CD4-positive, alpha-beta T cell treated with Interleukin-1 beta for 1 hour (primary cell): Measurements from ENCODE around the gene MRPL28.
"Not testable (repeated sequence)": the region's sequence is repeated elsewhere in the genome, so short reads cannot be mapped to it uniquely, and the experiment has no call there.

Source experiments
- DNase-seq, 2 donors: peaks; one replicate each; pipeline ENCODE4 v3.0.0-alpha.2; 2020 to 2022

The MRPL28 gene

DNA sequence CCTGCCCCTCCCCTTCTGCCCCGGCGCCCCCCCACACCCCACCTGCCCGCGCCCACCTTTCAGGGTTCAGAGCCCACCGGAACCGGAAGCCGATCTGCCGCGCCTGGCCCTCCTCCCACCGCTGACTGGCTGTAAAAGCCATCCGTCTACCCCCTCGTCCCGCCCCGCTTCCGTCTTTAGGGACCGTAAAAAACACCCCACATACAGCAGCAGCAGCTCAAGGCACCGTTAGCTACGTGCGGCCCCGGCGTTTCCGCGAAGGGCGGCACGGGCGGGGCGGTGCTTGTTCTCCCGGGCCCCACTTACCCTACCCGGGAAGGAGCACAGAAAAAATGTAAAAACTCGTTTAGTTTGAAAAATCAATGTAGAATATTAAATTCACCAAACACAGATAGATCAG, at the start of gene MRPL28:
Gene MRPL28 (minus strand): TSS at position 96 of the 400 bp plus-strand sequence. CDS start 320 bp downstream, outside the sequence.
- peak; percentile 93 to 94 for DNase-seq

- DNase-seq = not testable (repeated sequence)
Observed at GRCh38 chr16:415170-415498, 44.8 kb upstream of the MRPL28 start.

DNA sequence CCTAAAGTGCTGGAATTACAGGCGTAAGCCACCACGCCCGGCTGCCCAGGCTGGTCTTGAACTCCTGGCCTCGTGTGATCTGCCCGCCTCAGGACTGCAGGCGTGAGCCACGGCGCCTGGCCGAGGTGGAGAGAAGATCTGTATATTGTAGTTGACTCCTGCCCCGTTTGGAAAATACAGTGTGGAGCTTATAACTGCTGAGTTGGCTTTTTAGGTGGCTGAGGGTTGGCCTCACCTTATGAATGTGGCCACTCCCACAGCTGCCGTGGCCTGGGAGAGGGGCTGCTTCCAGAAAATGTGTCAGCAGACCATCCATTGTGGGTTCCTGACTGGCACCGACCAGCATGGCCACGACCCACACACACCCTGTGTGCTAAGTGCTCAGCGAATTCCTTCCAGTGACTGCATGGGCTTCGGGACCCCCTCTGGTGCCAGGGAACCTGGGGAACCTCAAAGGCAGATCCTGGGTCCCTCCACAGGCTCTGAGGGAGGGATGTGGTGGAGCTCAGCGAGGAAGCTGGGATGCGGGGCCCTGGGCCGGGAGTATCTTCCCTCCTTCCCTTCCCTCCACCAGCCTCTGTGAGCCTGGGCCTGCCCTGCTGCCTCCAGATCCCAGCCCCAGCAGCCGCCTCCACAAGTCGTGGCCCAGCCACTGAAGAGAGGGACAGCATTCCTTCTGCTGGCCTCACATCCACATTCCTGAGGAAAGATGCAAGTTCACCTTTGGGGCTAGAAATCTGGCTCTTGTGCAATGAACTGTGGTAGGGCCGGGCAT, 44.2 kb upstream of the MRPL28 start:
- no peak for DNase-seq

DNA sequence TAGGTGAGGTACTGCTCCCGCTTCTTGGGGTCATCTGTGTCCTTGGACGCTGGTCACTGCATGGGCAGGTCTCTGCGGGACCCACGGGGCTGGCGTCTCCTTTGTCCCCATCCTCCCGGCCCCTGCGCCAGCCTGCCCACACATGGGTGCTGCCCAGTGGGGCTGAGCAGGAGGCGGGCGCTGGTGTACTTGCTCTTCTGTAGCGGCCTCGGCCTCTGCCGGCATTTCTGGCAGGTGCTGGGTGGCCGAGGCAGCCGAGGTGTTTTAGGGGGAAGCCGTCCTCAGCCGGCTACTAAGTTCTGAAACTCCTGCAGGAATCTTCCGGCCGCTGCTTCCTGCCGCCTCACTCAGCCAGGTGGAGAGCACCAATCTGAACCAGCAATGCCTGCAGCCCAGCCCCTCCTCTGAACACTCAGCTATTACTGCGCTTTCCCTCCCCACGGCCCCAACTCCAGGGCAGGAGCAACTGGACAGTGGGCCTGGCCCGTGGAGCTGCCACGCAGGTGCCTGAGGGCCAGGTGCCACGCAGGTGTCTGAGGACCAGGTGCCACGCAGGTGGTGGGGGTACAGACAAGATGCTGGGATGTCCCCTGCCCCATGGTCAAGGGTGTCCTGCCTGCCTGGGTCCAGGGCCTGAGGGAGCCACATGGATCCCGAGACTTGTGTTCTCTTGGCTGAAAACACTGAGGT, 41.4 kb upstream of the MRPL28 start:
- no peak for DNase-seq

GRCh38 chr16:410516-411178, 40.3 kb upstream of the MRPL28 start:
- no peak for DNase-seq

- DNase-seq = no peak
Observed at GRCh38 chr16:407253-407652, 36.9 kb upstream of the MRPL28 start.

DNA sequence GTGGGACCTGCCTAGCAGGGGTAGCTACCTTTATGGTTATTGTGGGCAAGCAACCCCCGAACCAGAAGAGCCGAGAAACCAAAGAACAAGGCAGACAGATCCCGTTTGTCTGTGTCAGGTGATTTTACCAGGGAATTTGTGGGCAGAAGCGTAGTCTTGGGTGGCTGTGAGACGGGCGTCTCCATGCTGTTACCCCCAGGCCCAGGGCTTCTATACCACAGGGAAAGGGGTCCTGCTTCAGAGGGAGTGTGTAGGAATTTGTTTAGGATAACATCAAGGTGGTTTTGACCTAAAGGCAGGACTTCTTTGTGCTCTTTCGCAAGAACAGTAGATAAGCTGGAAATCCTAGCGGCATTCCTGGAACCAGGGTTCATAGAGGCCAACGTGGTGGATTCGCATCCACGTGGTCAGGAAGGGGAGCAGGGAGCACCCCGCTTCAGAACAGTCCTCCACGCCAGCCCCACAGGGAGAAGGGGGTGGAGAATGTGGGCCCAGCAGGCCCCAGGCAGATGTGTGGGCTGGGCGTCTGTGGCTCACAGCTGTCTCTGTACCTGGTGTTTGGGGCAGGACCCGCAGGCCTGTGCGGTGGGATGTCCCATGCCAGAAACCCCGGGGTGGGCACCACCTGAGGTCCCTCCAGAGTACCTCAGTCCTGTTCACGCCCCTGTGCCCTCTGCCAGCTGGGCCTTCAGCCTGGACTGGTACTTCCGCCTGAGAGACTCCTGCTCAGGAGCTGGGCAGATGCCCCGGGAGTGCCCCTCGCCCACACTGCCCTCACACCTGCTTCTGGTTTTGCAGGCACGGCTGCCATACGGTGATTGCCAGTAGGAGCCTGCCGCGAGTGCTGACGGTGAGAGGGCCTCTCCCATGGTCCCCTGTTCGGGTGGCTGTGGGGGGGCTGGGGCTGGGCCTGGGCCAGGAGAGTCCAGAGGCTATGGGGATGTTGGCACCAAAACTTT, 35.5 kb upstream of the MRPL28 start:
- no peak for DNase-seq

DNA sequence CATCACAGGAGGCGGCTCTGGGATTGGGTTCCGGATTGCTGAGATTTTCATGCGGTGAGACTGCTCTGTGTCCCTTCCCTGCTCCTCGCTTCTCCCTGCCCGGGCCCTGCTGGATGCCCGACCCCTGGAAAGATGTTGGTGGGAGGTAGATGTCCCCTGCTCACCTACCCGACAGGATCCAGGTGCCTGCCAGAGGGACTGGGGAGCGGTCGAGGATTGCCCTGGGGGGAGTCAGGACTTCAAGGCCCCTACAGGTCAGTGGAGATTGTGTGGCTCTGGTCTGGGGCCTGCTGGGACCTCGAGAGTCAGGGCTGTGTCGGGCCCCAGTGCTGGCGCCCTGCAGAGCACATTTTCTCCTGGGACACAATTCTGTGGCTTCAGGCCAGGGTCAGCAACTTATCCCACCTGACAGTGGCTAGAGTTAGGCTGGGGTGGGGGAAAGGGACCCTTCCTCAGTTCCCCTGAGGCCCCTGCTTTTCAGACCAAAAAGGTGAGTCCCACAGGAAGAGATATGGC, 34.7 kb upstream of the MRPL28 start:
- DNase-seq = no peak

DNA sequence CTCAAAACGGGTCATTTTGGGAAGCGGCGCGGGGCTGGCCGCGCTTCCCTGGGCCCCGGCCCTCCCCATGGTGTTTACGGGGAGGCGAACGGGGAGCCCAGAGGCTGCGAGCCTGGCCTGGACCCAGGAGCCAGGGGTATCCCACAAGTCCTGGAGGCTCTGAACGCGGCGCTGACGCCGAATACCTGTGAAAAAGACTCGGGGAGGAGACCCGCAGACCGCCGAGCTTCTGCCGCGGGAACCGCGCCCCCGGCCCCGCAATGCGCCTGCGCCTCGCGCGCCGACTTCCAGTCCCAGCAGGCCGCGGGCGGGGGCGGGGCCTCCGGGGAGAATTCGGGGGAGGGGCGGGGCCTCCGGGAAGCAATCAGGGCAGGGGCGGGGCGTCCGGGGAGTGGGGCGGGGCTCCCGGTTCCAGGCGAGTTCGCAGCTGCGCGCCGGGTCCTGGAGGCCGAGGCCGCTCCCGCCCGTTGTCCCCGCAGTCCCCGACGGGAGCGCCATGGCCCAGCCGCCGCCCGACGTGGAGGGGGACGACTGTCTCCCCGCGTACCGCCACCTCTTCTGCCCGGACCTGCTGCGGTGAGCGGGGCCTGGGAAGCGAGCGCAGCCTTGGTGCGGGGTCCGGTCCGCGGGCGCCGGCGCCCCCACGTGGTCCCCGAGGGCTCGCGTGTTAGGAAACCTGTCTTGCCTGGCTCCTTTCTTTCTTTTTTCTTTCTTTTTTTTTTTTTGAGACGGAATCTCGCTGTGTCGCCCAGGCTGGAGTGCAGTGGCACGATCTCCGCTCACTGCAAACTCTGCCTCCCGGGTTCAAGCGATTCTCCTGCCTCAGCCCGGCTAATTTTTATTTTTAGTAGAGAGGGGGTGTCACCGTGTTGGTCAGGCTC, 31.4 kb upstream of the MRPL28 start, which contains the start of gene DECR2:
Gene DECR2 (plus strand): TSS at position 418 of the 881 bp plus-strand sequence. CDS start 79 bp downstream, at position 497.
- peak; percentile 95 to 96 for DNase-seq

DNA sequence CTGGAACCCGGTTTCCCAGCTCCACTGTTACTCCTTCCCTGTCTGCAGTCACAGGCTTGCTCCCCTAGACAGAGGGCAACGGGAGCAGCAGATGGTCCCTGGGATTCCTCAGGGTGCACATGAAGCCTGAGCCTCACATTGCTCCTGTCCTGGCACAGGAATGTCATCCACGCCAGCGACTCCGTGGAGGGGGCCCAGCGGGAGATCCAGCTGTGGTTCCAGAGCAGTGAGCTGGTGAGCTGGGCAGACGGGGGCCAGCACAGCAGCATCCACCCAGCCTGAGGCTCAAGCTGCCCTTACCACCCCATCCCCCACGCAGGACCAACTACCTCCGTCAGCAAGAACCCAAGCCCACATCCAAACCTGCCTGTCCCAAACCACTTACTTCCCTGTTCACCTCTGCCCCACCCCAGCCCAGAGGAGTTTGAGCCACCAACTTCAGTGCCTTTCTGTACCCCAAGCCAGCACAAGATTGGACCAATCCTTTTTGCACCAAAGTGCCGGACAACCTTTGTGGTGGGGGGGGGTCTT, 29.8 kb upstream of the MRPL28 start:
- no peak for DNase-seq

GRCh38 chr16:399340-400019, 29.1 kb upstream of the MRPL28 start:
- DNase-seq = no peak

DNA sequence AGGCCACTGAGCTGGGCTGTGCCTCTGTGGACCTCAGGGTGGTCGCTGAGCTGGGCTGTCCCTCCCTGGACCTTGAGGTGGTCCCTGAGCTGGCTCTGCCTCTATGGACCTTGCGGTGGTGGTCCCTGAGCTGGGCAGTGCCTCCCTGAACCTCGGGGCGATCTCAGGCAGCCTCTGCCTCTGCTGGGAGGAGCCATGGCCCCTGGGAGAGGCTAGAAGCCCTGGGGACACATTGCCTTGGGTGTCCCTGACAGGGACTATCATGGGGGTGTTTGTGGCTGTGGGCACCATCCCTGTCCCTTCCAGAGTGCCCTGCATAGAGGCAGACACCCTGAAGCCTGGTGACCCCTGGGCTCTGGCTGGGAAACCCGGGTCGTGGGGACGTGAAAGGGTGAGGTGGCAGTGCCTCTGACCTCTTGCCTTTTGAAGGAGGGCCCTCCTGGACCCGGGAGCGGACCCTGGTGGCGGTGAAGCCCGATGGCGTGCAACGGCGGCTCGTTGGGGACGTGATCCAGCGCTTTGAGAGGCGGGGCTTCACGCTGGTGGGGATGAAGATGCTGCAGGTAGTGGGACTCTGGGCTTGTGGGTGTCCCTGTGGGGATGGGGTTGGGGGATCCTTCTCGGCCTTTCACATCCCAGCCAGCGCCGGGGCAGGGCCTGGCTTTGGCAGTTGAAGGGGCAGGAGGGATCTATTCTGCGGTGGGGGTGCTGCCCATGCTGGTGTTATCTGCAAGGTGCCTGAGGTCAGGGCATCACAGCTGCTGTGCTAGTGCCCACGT, 28.4 kb upstream of the MRPL28 start:
- no peak for DNase-seq

- peak; percentile 34 to 44 for DNase-seq
Observed at GRCh38 chr16:397736-398332, 27.5 kb upstream of the MRPL28 start.

DNA sequence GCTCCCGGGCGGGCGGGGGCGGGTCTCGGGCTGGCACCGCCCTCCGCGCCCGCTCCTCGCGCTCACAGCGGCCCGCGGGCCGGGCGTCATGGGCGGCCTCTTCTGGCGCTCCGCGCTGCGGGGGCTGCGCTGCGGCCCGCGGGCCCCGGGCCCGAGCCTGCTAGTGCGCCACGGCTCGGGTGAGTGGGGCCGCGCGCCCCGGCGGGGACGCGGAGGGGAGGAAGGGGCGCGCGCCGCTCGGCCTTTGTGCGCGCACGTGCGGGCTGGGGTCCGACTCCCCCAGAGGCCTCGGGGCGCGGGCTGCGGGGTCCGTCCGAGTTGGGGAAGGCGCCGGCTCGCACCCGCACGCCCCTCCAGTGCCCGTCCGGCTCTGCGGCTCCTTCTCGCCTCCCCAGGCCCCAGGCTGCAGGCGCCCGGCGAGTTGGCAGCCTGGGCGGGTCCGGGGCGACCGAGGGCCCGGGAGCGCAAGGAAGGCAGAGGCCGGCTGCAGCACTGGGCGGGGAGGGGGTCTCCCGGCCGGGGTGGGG, 26.9 kb upstream of the MRPL28 start, which contains the start of gene NME4:
Gene NME4 (plus strand): TSS at position 65 of the 527 bp plus-strand sequence. CDS start 24 bp downstream, at position 89.
- no peak for DNase-seq

GRCh38 chr16:396605-397004, 26.3 kb upstream of the MRPL28 start:
- no peak for DNase-seq

DNA sequence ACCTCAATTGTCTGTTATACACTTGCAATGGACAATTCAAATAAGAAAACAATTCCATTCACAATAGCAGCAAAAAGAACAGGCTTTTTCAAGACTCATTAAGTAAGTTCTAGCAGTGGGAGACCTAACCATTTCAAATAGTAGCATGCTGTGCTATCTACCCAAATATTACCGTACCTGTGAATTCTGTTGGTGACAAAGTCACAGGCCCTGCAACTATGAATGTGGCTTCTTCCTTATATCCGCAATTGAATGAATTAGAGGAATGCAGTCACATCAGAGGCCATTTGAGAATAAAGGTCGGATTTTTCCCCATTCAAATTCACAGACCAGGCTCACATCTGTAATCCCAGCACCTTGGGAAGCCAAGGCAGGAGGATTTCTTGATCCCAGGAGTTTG, 25.9 kb upstream of the MRPL28 start:
- no peak for DNase-seq

GRCh38 chr16:392450-393030, 22.2 kb upstream of the MRPL28 start:
- DNase-seq = peak in 1 of 2 donors; percentile 45

DNA sequence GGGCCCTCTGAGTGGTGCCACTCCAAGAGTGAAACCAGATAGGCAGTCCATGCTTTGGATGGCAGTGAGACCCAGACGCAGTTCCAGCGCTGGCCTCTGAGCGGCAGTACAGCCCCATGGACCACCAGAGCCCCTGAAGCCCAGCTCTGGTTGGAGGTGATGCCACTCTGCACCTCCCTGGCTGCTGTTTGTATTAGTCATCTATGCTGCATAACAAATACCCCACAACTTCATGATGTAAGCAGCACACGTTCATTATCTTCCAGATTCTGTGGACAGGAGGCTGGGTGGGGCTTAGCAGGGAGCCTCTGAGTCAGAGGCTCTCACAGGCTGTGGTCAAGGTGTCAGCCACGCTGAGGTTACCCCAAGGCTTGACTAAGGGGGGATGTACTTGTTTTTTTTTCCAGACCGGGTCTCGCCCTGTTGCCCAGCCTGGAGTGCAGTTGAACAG, 21.6 kb upstream of the MRPL28 start:
- DNase-seq = peak; percentile 74 to 78
